H9 (cell line): ENCODE data around the gene DNAI1. TPM values are rescaled to one million over a fixed set of nuclear protein-coding genes. Genes with fewer than 3 reads are reported as not detected.

Experiments used
- DNase-seq: peaks from one replicate; pipeline ENCODE4 v3.0.0-alpha.2; 2017
- H2AFZ ChIP-seq: one replicate; pipeline ENCODE4 v1.6.1; 2013; ENCODE audit warnings: mild to moderate bottlenecking, low read length, control low read depth, moderate library complexity
- H2AK5ac ChIP-seq: 2 replicates; pipeline ENCODE4 v1.6.1; 2013; ENCODE audit warnings: low read length, control low read depth, mixed read lengths; ENCODE audit not compliant: insufficient read length
- H2BK120ac ChIP-seq: one replicate; pipeline ENCODE4 v1.6.1; 2013; ENCODE audit warnings: low read depth, mild to moderate bottlenecking, low read length, control low read depth, inconsistent platforms; ENCODE audit not compliant: poor library complexity, severe bottlenecking
- H2BK12ac ChIP-seq: 2 replicates; pipeline ENCODE4 v1.6.1; 2013; ENCODE audit warnings: low read length, control low read depth, mixed read lengths, low read depth; ENCODE audit not compliant: insufficient read length
- H2BK15ac ChIP-seq: 2 replicates; pipeline ENCODE4 v1.6.1; 2013; ENCODE audit warnings: low read depth, low read length, control low read depth
- H2BK20ac ChIP-seq: one replicate; pipeline ENCODE4 v1.6.1; 2013; ENCODE audit warnings: low read depth, mild to moderate bottlenecking, low read length, control low read depth, inconsistent platforms; ENCODE audit not compliant: poor library complexity, severe bottlenecking
- H2BK5ac ChIP-seq: 2 replicates; pipeline ENCODE4 v1.6.1; 2013; ENCODE audit warnings: low read length, control low read depth, mixed read lengths; ENCODE audit not compliant: insufficient read length
- H3K14ac ChIP-seq: 2 replicates; pipeline ENCODE4 v1.6.1; 2013; ENCODE audit warnings: low read length, control low read depth; ENCODE audit not compliant: insufficient read depth
- H3K18ac ChIP-seq: 2 replicates; pipeline ENCODE4 v1.6.1; 2013; ENCODE audit warnings: low read depth, mild to moderate bottlenecking, mixed read lengths, low read length, control low read depth; ENCODE audit not compliant: insufficient read length
- H3K23ac ChIP-seq: 2 replicates; pipeline ENCODE4 v1.6.1; 2013; ENCODE audit warnings: low read length, control low read depth, mixed read lengths, low read depth; ENCODE audit not compliant: insufficient read length
- H3K23me2 ChIP-seq: 2 replicates; pipeline ENCODE4 v1.6.1; 2013; ENCODE audit warnings: low read depth, mild to moderate bottlenecking, mixed read lengths, low read length, control low read depth; ENCODE audit not compliant: insufficient read length, poor library complexity, severe bottlenecking
- H3K27ac ChIP-seq: 2 replicates; pipeline ENCODE4 v1.5.1; 2013; ENCODE audit warnings: low read length, control low read depth, mixed read lengths, low read depth; ENCODE audit not compliant: insufficient read length
- H3K27me3 ChIP-seq: 2 replicates; pipeline ENCODE4 v1.6.1; 2013; ENCODE audit warnings: low read length, control low read depth, inconsistent platforms; ENCODE audit not compliant: insufficient read depth
- H3K4ac ChIP-seq: 2 replicates; pipeline ENCODE4 v1.6.1; 2013; ENCODE audit warnings: low read depth, mild to moderate bottlenecking, control low read depth, inconsistent platforms, low read length, moderate library complexity
- H3K4me1 ChIP-seq: 2 replicates; pipeline ENCODE4 v1.6.1; 2013; ENCODE audit warnings: low read length, control low read depth, inconsistent platforms; ENCODE audit not compliant: insufficient read depth
- H3K4me2 ChIP-seq: 2 replicates; pipeline ENCODE4 v1.6.1; 2013; ENCODE audit warnings: low read length, control low read depth, mixed read lengths; ENCODE audit not compliant: insufficient read length, insufficient read depth
- H3K56ac ChIP-seq: 2 replicates; pipeline ENCODE4 v1.6.1; 2013; ENCODE audit warnings: low read depth, mild to moderate bottlenecking, mixed read lengths, low read length, control low read depth; ENCODE audit not compliant: insufficient read length
- H3K79me1 ChIP-seq: 2 replicates; pipeline ENCODE4 v1.6.1; 2013; ENCODE audit warnings: low read depth, mild to moderate bottlenecking, moderate library complexity, low read length, control low read depth, inconsistent platforms; ENCODE audit not compliant: insufficient read depth, poor library complexity, severe bottlenecking
- H3K79me2 ChIP-seq: 2 replicates; pipeline ENCODE4 v1.6.1; 2013; ENCODE audit warnings: low read length, control low read depth, inconsistent platforms; ENCODE audit not compliant: insufficient read depth
- H3K9ac ChIP-seq: 2 replicates; pipeline ENCODE4 v1.6.1; 2013; ENCODE audit warnings: low read length, control low read depth, mixed read lengths; ENCODE audit not compliant: insufficient read length; ENCODE audit errors: extremely low read depth
- H3K9me3 ChIP-seq: one replicate; pipeline ENCODE4 v1.6.1; 2013; ENCODE audit warnings: low read depth, low read length, inconsistent platforms; ENCODE audit not compliant: control insufficient read depth
- H3T11ph ChIP-seq: one replicate; pipeline ENCODE4 v1.6.1; 2013; ENCODE audit warnings: mild to moderate bottlenecking, low read length, control low read depth, inconsistent platforms
- H4K20me1 ChIP-seq: one replicate; pipeline ENCODE4 v1.6.1; 2013; ENCODE audit not compliant: control insufficient read depth, insufficient read length, insufficient read depth
- H4K5ac ChIP-seq: 2 replicates; pipeline ENCODE4 v1.6.1; 2013; ENCODE audit warnings: low read depth, mild to moderate bottlenecking, mixed read lengths, low read length, control low read depth; ENCODE audit not compliant: insufficient read length
- H4K8ac ChIP-seq: replicated peaks from 2 replicates; pipeline ENCODE4 v1.6.1; 2013; ENCODE audit warnings: low read length, control low read depth, mixed read lengths, low read depth; ENCODE audit not compliant: insufficient read length
- H4K91ac ChIP-seq: 2 replicates; pipeline ENCODE4 v1.6.1; 2013; ENCODE audit warnings: low read depth, mild to moderate bottlenecking, moderate library complexity, mixed read lengths, low read length, control low read depth; ENCODE audit not compliant: insufficient read length
- H3K27ac Mint-ChIP-seq, 3 experiments: 2 replicates in 2 of 3; 3 replicates in 1 of 3; pipeline ENCODE4 v1.8.0; 2020 to 2021; ENCODE audit warnings: mixed read lengths in 3 of 3, mild to moderate bottlenecking in 1 of 3, moderate library complexity in 1 of 3
- H3K27me3 Mint-ChIP-seq: 2 replicates; pipeline ENCODE4 v1.8.0; 2021; ENCODE audit warnings: low read depth, mild to moderate bottlenecking, moderate library complexity, mixed read lengths
- H3K36me3 Mint-ChIP-seq, 3 experiments: 2 replicates in 2 of 3; 3 replicates in 1 of 3; pipeline ENCODE4 v1.8.0; 2020 to 2021; ENCODE audit warnings: low read depth in 3 of 3, mixed read lengths in 3 of 3; ENCODE audit not compliant: insufficient read depth in 1 of 3
- H3K4me1 Mint-ChIP-seq, 2 experiments: 2 replicates each; pipeline ENCODE4 v1.8.0; 2020; ENCODE audit warnings: mixed read lengths in 2 of 2
- H3K4me3 Mint-ChIP-seq, 2 experiments: 2 replicates in 1 of 2; 3 replicates in 1 of 2; pipeline ENCODE4 v1.8.0; 2020 to 2021; ENCODE audit warnings: mild to moderate bottlenecking in 2 of 2, mixed read lengths in 2 of 2, moderate library complexity in 1 of 2
- H3K9me3 Mint-ChIP-seq, 2 experiments: 2 replicates in 1 of 2; 3 replicates in 1 of 2; pipeline ENCODE4 v1.8.0; 2020; ENCODE audit warnings: mild to moderate bottlenecking in 2 of 2, mixed read lengths in 2 of 2, moderate library complexity in 1 of 2
- CTCF ChIP-seq: fragments of 200-600 bp; sonication (generic); conservative IDR thresholded peaks from 3 replicates; pipeline ENCODE4 v1.8.0; 2021; ENCODE audit warnings: antibody characterized with exemption, mild to moderate bottlenecking
- WGBS: extraction: QIAGEN DNeasy Blood & Tissue Kit; methylation state at CpG from one replicate; pipeline ENCODE4 v1.1.7; 2013; ENCODE audit warnings: missing lambda C conversion rate, low lambda C conversion rate, mixed read lengths; ENCODE audit not compliant: insufficient read length; ENCODE audit errors: extremely low coverage; 5-methylcytosine and 5-hydroxymethylcytosine counted together
- total RNA-seq: library from RNA; stranded (reverse); gene quantifications from 2 replicates; pipeline ENCODE4 v1.2.1, GENCODE V29; 2021

The DNAI1 gene
- total RNA-seq, 1 experiment from 2014 or later, result 0.22 TPM

DNA sequence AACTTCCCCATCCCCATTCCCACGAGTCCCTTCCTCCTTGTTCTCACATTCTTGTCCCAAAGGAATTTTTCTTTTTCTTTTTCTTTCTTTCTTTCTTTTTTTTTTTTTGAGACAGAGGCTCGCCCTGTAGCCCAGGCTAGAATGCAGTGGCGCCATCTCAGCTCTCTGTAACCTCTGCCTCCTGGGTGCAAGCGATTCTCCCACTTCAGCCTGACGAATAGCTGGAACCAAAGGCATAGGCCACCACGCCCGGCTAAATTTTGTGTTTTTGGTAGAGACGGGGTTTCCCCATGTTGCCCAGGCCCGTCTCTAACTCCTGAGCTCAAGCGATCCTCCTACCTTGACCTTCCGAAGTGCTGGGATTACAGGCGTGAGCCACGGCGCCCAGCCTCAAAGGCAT, 751 bp downstream of the DNAI1 start:
- no CpG with 5 or more reads among the region's 14 CpGs for WGBS
- H3K27me3 Mint-ChIP-seq, result peaks cover 35% of the 10 kb centered on the region
- H3K9ac ChIP-seq, result no peak overlapping the region
- H2BK12ac ChIP-seq, result no peak overlapping the region
- peaks cover 12% of the 10 kb centered on the region for H3K23me2 ChIP-seq
- H4K91ac ChIP-seq, result no peak overlapping the region
- peak overlapping the region; percentile 91 to 94; a peak in 4 of 5 replicates for H3K4me3 Mint-ChIP-seq
- H3K56ac ChIP-seq, result no peak overlapping the region
- TF ChIP-seq CTCF, result no peak
- H3T11ph ChIP-seq, result no peak overlapping the region
- H3K9me3 ChIP-seq, result no peaks in the 10 kb centered on the region
- no peak overlapping the region for H3K14ac ChIP-seq
- no peak overlapping the region for H2BK20ac ChIP-seq
- H3K4me1 ChIP-seq, result no peaks in the 10 kb centered on the region
- H3K9me3 Mint-ChIP-seq, result no peaks in the 10 kb centered on the region
- H3K79me2 ChIP-seq, result no peaks in the 10 kb centered on the region
- H2BK5ac ChIP-seq, result no peak overlapping the region
- H3K4me1 Mint-ChIP-seq, result peaks cover 15 to 23% of the 10 kb centered on the region in 2 experiments
- H3K18ac ChIP-seq, result no peak overlapping the region
- H4K8ac ChIP-seq, result no peak overlapping the region
- H3K27ac Mint-ChIP-seq, result no peak overlapping the region
- no peak overlapping the region for H3K27ac ChIP-seq
- no peak overlapping the region for H2AFZ ChIP-seq
- peak overlapping the region; percentile 77 for H3K4me2 ChIP-seq
- H2BK15ac ChIP-seq, result no peak overlapping the region
- H4K5ac ChIP-seq, result no peak overlapping the region
- H3K27me3 ChIP-seq, result no peaks in the 10 kb centered on the region
- H3K79me1 ChIP-seq, result no peaks in the 10 kb centered on the region
- no peak overlapping the region for H2BK120ac ChIP-seq
- H4K20me1 ChIP-seq, result no peaks in the 10 kb centered on the region
- DNase-seq, result no peak
- H3K36me3 Mint-ChIP-seq, result no peaks in the 10 kb centered on the region
- no peak overlapping the region for H3K23ac ChIP-seq
- H3K4ac ChIP-seq, result no peak overlapping the region
- no peak overlapping the region for H2AK5ac ChIP-seq
